ENCODE measurements around the gene EBP. TPM values are rescaled to one million over a fixed set of nuclear protein-coding genes. Genes with fewer than 3 reads are reported as not detected.

The EBP gene
- total and polyA plus RNA-seq, 2 of the 8 experiments (the other 6 are each of a cell fraction or from before 2014, with no cell fraction given): 143 to 286 TPM

DNA sequence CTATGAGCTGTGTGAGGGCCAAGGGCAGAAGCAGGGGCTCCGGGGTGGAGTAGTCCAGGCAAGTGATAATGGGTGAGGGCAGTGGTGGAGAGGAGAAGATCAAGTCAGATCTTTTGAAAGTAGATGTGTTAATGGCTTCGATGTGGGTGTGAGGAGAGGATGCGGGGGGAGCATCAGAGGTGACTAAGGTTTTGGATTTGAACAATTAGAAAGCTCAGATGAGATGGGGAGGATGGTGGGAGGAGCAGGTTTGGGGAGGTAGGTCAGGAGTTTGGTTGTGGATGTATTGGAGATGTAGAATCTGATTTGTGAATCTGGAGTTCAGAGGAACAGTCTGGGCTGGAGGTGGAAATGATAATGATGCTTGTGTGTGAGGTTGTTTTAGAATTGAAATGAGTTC, 41.0 kb upstream of the EBP start:
- H3K79me2 ChIP-seq (ENCODE audit: control insufficient read depth in 1 of 2, insufficient read depth in 2 of 2, low read length in 2 of 2): peaks cover 0 to 22% of the 10 kb centered on the region in 2 experiments; a peak in 2 of 4 replicates
- 92% methylated on average over 3 of the region's 3 CpGs; no CpG with 5 or more reads in 1 of the 2 experiments for WGBS, 2 experiments (ENCODE audit: extremely low coverage in 1 of 2, insufficient coverage in 1 of 2, insufficient read length in 1 of 2, insufficient replicate concordance in 2 of 2, low coverage in 1 of 2, low lambda C conversion rate in 2 of 2, missing lambda C conversion rate in 1 of 2)

More for the DNA sequence above, 41.0 kb upstream of the EBP start:
- no peak for TF ChIP-seq TEAD4 (IDR thresholded peaks at IDR 0.05; ENCODE audit: low read depth, low read length)
- no peak for TF ChIP-seq RFX5 (IDR thresholded peaks at IDR 0.05; ENCODE audit: borderline replicate concordance, low read depth, low read length)
- TF ChIP-seq, protein P1, sequence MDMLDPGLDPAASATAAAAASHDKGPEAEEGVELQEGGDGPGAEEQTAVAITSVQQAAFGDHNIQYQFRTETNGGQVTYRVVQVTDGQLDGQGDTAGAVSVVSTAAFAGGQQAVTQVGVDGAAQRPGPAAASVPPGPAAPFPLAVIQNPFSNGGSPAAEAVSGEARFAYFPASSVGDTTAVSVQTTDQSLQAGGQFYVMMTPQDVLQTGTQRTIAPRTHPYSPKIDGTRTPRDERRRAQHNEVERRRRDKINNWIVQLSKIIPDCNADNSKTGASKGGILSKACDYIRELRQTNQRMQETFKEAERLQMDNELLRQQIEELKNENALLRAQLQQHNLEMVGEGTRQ (IDR thresholded peaks at IDR 0.05; ENCODE audit: low read length): no peak
- TF ChIP-seq PHF8 (conservative IDR thresholded peaks at IDR 0.05; ENCODE audit: low read depth, low read length): no peak
- TF ChIP-seq CBX8 (IDR thresholded peaks at IDR 0.05; ENCODE audit: borderline replicate concordance, low read depth, low read length): no peak
- no peak for TF ChIP-seq CHD2 (IDR thresholded peaks at IDR 0.05; ENCODE audit: low read length)
- no peak for TF ChIP-seq POLR2AphosphoS5 (IDR thresholded peaks at IDR 0.05; ENCODE audit: low read depth, low read length)
- no peak for TF ChIP-seq ASH2L (IDR thresholded peaks at IDR 0.05; ENCODE audit: low read length)
- TF ChIP-seq YY1 (IDR thresholded peaks at IDR 0.05; ENCODE audit: low read depth, low read length): no peak
- no peak for TF ChIP-seq TAF7 (optimal IDR thresholded peaks at IDR 0.05; ENCODE audit: borderline replicate concordance, low read depth, low read length)
- Histone ChIP-seq H3K23me2 (ENCODE audit: low read depth, low read length) (peaks cover 3% of the 10 kb centered on the region; the same call in 1 of the 2 replicates), H3K4me3 (ENCODE audit: extremely low read depth in 1 of 4, insufficient read depth in 2 of 4, low read depth in 3 of 4, low read length in 4 of 4) (no peak overlapping the region), H3K4me1 (replicated peaks in 1 of 4; ENCODE audit: control insufficient read depth in 3 of 4, insufficient read depth in 4 of 4, low read length in 3 of 4) (no peaks in the 10 kb centered on the region), H4K91ac (replicated peaks; ENCODE audit: insufficient read length, low read length) (no peak overlapping the region), H3K27me3 (replicated peaks in 1 of 4; ENCODE audit: control insufficient read depth in 3 of 4, extremely low read depth in 1 of 4, insufficient read depth in 3 of 4, low read length in 3 of 4) (no peaks in the 10 kb centered on the region), H3K9ac (replicated peaks in 1 of 4; ENCODE audit: extremely low read depth in 1 of 4, low read depth in 3 of 4, low read length in 3 of 4) (no peak overlapping the region), H2BK12ac (ENCODE audit: low read depth, low read length) (no peak overlapping the region), H2AK5ac (ENCODE audit: low read depth, low read length) (no peak overlapping the region), H3K14ac (ENCODE audit: insufficient read length) (no peak overlapping the region), H3K18ac (ENCODE audit: extremely low read depth, low read length) (no peak overlapping the region), H3K23ac (ENCODE audit: insufficient read length) (no peak overlapping the region), H2BK5ac (ENCODE audit: low read depth, low read length) (no peak overlapping the region), H3K9me3 (ENCODE audit: insufficient read depth in 2 of 2, low read depth in 1 of 2, low read length in 1 of 2) (no peaks in the 10 kb centered on the region), H3K4ac (replicated peaks; ENCODE audit: insufficient read length, low read depth, low read length) (no peak overlapping the region), H2BK20ac (ENCODE audit: low read length) (no peak overlapping the region), H2BK120ac (replicated peaks; ENCODE audit: low read depth, low read length) (no peak overlapping the region), H3K56ac (replicated peaks; ENCODE audit: insufficient read length, low read depth, low read length) (no peak overlapping the region), H2BK15ac (ENCODE audit: low read length) (no peak overlapping the region), H4K8ac (ENCODE audit: extremely low read depth, insufficient read depth, low read length) (no peak overlapping the region), H3K36me3 (ENCODE audit: control insufficient read depth in 2 of 4, insufficient read depth in 4 of 4, low read length in 3 of 4) (peaks cover 0 to 21% (median 6%) of the 10 kb centered on the region in 4 experiments; a peak in 5 of 8 replicates), H4K20me1 (replicated peaks in 1 of 2; ENCODE audit: control insufficient read depth in 1 of 2, insufficient read depth in 2 of 2, low read length in 2 of 2) (peaks cover 0 to 7% of the 10 kb centered on the region in 2 experiments), H3K79me1 (ENCODE audit: low read depth, low read length) (no peaks in the 10 kb centered on the region), H4K5ac (ENCODE audit: insufficient read length, low read depth, low read length) (no peak overlapping the region), H3K27ac (ENCODE audit: low read depth, low read length) (no peak overlapping the region), H2AFZ (ENCODE audit: low read length) (no peak overlapping the region), H3K4me2 (ENCODE audit: insufficient read depth in 1 of 2, low read depth in 2 of 2, low read length in 2 of 2) (no peak overlapping the region)
- DNase-seq (ENCODE audit: low read depth in 1 of 2, low spot score in 2 of 2): no peak
- ChIA-PET POLR2A (ENCODE audit: partially characterized antibody) (interaction anchor here (0.8 to 1.4 kb wide), 2 partner anchors 14 to 205 kb away, joined by 3 to 5 read pairs; no protein-coding TSS in a partner anchor), CTCF (ENCODE audit: partially characterized antibody) (interaction anchor here (0.8 kb wide), 1 partner anchor 13 kb away, joined by 3 read pairs; no protein-coding TSS in a partner anchor)
- no peak for FAIRE-seq
